ENCODE results near the gene ZFP69B.

The ZFP69B gene

DNA sequence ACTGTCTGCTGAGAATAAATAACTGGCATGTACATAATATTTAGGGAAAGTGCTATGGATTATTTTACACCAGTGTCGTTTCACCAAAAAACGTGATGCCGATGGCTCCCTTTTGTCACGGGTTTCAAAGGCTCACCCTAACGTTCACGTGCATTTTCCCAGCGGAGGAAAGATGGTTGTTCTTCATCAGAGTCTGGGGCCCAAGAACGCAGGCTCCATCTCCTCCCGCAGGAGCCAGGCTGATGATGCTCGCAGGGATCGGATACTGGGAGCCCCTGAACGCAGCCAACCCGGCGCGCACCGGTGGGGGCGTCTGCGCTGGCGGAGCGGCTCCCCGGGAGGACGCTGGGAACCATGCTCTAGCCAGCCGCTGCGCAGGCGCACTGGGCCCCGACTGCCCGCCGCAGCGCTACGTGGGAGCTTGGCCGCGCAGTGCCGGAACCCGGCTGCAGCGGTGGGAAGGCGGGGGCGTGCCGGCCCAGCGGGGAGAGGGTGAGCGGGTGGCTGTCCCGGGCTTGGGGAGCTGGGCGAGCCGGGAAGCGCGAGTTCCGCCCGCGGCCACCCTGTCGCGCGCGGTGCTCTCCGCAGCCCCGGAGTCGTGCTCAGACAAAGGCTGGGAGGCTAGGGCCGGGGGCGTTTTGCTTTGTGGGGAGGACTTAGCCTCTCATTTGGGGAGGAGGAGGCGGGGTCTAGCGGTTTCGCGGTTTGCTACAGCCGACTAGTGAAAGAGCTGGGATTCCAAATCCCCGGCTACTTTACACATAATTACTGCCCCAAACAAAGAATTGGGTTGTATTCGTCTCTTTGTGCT lies at the start of gene ZFP69B:
ZFP69B (plus strand) TSS at position 793 of the 811 bp plus-strand sequence. CDS start 486 bp downstream, outside the sequence.
- TF ChIP-seq, protein P1, sequence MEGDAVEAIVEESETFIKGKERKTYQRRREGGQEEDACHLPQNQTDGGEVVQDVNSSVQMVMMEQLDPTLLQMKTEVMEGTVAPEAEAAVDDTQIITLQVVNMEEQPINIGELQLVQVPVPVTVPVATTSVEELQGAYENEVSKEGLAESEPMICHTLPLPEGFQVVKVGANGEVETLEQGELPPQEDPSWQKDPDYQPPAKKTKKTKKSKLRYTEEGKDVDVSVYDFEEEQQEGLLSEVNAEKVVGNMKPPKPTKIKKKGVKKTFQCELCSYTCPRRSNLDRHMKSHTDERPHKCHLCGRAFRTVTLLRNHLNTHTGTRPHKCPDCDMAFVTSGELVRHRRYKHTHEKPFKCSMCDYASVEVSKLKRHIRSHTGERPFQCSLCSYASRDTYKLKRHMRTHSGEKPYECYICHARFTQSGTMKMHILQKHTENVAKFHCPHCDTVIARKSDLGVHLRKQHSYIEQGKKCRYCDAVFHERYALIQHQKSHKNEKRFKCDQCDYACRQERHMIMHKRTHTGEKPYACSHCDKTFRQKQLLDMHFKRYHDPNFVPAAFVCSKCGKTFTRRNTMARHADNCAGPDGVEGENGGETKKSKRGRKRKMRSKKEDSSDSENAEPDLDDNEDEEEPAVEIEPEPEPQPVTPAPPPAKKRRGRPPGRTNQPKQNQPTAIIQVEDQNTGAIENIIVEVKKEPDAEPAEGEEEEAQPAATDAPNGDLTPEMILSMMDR (IDR thresholded peaks at IDR 0.05), result no peak
- Mint-ChIP-seq H3K27me3 (ENCODE audit: low read depth, poor library complexity) (peaks cover 7% of the 10 kb centered on the region), H3K9me3 (peaks cover 89% of the 10 kb centered on the region), H3K27ac (peak within 1 kb of the TSS; percentile 90), H3K4me1 (peaks cover 21% of the 10 kb centered on the region), H3K4me3 (peak within 1 kb of the TSS; percentile 94), H3K36me3 (ENCODE audit: low read depth) (peaks cover 64% of the 10 kb centered on the region)
- peak; percentile 99 for DNase-seq

DNA sequence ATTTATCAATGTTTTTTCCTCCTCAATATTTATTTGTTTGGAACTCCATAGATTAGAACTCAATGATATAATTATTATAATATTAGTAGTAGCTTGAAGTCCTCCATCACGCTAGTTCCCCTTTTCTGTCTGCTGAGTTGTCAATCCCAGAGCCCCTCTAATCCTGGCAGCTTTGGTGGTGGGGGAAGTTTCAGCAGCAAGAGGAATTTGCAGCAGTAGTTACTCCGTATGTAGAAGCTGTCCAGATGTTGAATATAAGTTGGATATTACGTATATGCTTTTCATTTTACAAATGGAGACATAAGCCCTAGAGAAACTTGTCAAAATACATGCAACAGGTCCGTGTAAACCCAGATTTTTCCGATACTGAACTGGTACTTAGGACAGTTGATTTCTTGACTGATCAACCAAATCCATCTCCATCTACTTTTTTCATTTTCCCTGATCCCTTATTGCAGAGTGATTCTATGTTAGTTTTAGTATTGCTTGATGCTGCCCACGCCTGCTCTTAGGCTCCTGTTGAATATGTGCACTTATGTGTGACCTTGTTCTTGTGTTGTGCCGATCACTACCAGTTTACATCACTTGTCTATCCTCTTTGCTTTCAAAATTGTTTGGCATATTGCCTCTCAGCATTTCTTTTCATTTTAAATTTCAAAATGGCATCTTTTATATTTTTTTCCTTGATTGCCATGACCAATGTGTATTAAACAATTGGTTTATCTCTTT lies 48.6 kb upstream of the ZFP69B start:
- H3K27ac Mint-ChIP-seq, result no peak overlapping the region
- no peaks in the 10 kb centered on the region for H3K9me3 Mint-ChIP-seq
- DNase-seq, result no peak
- no peaks in the 10 kb centered on the region for H3K4me1 Mint-ChIP-seq
- H3K27me3 Mint-ChIP-seq (ENCODE audit: low read depth, poor library complexity), result no peaks in the 10 kb centered on the region
- TF ChIP-seq, protein P1 (IDR thresholded peaks at IDR 0.05), result no peak
- no peaks in the 10 kb centered on the region for H3K36me3 Mint-ChIP-seq (ENCODE audit: low read depth)
- H3K4me3 Mint-ChIP-seq, result no peak overlapping the region

DNA sequence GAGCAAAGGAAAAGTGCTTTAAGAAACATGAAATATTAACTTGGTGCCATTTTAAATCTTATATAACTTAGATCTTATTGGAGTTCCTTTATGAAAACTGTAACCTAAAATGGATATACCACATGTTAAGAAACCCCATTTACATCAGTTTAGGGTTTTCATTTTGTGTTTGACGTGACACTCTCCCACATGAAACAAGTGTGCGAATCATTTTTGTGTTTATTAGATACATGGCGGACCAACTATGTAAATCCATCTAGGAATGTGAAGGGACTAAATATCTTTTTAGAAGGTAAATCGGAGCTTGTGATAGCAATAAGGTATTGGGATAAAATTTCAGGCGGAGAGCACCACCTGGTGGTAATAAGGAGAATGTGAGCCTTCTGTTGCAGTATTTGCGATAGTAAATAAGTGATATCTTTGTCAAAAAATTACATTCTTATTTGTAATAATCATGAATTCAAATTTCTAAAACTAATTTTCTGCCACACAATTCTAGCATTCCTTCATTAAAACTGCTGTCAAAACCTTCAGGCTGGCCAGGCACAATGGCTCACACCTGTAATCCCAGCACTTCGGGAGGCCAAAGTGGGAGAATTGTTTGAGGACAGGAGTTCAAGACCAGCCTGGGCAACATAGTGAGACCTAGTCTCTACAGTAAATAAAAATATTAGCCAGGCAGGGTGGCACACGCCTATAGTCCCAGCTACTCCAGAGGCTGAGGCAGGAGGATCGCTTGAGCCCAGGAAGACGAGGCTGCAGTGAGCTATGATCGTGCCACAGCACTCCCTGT lies 45.4 kb upstream of the ZFP69B start:
- no peaks in the 10 kb centered on the region for H3K4me1 Mint-ChIP-seq

DNA sequence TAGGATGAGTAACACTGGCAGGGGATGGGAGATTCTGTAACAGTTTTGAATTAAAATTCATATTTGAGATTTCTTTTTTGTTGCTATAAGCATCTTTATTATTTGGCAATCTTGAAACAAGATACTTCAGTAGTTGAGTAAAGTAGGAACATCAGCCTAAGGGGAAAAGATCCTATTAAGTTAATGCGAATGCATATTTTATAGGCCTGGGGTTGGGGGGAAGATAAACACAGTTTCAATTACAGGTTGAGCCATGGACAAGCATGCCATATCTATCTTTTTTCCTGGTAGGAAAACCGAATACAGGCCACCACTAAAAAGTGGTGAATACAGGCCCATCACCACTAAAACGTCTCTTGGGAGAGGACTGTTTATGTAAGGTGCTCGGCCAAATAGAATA lies 44.5 kb upstream of the ZFP69B start:
- Mint-ChIP-seq H3K9me3 (no peaks in the 10 kb centered on the region), H3K27me3 (ENCODE audit: low read depth, poor library complexity) (no peaks in the 10 kb centered on the region), H3K27ac (no peak overlapping the region), H3K36me3 (ENCODE audit: low read depth) (no peaks in the 10 kb centered on the region), H3K4me1 (no peaks in the 10 kb centered on the region), H3K4me3 (no peak overlapping the region)
- DNase-seq, result no peak
- TF ChIP-seq, protein P1 (IDR thresholded peaks at IDR 0.05), result no peak

More for the DNA sequence above, 45.4 kb upstream of the ZFP69B start:
- Mint-ChIP-seq H3K27ac (no peak overlapping the region), H3K4me3 (no peak overlapping the region), H3K27me3 (ENCODE audit: low read depth, poor library complexity) (no peaks in the 10 kb centered on the region), H3K36me3 (ENCODE audit: low read depth) (no peaks in the 10 kb centered on the region), H3K9me3 (no peaks in the 10 kb centered on the region)
- DNase-seq, result peak; percentile 27
- TF ChIP-seq, protein P1 (IDR thresholded peaks at IDR 0.05), result peak; percentile 89

DNA sequence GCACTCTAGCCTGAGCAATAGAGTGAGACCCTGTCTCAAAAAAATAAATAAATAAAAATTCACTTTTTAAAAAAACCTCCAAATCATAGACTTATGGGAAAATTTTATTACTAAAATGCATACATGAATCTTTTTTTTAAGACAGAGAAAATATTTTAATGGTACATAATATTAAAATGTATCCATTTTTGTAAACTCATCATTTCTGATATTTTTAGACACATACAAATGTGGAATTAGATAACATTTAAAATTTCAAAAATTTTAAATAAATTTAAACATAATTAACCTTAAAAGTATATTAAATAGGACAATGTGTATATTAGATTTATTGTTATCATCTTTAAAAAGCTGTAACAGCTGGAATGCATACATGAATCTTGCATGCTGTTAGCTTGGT lies 42.8 kb upstream of the ZFP69B start:
- TF ChIP-seq, protein P1 (IDR thresholded peaks at IDR 0.05), result no peak
- no peak for DNase-seq
- Mint-ChIP-seq H3K27me3 (ENCODE audit: low read depth, poor library complexity) (no peaks in the 10 kb centered on the region), H3K4me3 (no peak overlapping the region), H3K27ac (no peak overlapping the region), H3K36me3 (ENCODE audit: low read depth) (no peaks in the 10 kb centered on the region), H3K9me3 (no peaks in the 10 kb centered on the region), H3K4me1 (no peaks in the 10 kb centered on the region)
